Measurements from ENCODE around the gene ZDHHC11B. TPM values are rescaled to one million over a fixed set of nuclear protein-coding genes. Genes with fewer than 3 reads are reported as not detected.
"Not testable (repeated sequence)": the region's sequence is repeated elsewhere in the genome, so short reads cannot be mapped to it uniquely, and the experiment has no call there.

ZDHHC11B gene
- total and polyA plus RNA-seq, 2 experiments from 2014 or later, result not detected

DNA sequence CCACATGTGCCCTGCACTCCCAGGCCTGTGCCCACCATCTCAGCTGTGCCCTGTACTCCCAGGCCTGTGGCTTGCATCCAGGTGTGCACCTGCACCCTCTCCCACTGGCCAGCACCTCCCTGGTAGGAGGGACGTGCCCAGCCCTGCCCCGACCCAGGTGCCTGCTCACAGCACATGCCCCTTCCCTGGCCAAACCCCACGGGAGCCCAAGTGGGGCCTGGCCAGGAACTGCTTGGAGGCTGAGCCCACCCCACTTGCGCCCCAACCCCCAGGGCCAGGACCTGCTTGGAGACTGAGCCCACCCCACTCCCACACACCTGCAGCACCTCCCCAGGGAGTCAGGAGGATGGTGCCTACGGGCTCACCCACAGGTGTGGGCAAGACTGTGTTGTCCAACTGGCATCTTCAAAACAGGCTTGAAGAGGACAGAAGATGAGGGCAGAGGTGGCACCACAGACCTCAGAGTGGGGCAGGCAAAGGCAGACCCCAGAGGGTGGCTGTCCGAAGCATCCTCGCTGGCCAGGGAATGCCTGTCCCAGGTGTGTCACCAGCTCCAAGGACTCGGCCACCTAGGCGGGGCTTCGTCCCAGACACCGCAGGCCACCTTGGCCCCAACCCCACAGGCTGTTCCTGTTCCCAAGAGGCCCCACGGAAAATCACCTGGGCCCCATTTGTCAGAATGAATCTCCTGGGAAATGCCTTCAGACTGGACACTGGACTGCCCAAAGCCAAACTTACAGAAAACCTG lies 10.8 kb downstream of the ZDHHC11B start:
- no peak overlapping the region for H2AFZ ChIP-seq
- in situ Hi-C loops (cut with MboI), result no loop called here
- 52 to 55% methylated on average over 5 to 7 of the region's 12 CpGs for WGBS, 2 experiments (ENCODE audit: low coverage in 1 of 2, low lambda C conversion rate in 2 of 2, missing lambda C conversion rate in 2 of 2)
- no peak overlapping the region for H3K27ac ChIP-seq
- no peaks in the 10 kb centered on the region for H3K9me3 ChIP-seq (ENCODE audit: low read depth)
- H3K4me2 ChIP-seq (ENCODE audit: unreplicated experiment), result no peak overlapping the region
- H4K20me1 ChIP-seq (ENCODE audit: insufficient read depth), result no peaks in the 10 kb centered on the region
- 0 out of 2 replicates have a peak, but pooled peaks cover 13% of the 10 kb centered on the region for H3K27me3 ChIP-seq (replicated peaks; ENCODE audit: insufficient read depth)
- TF ChIP-seq EZH2phosphoT487 (IDR thresholded peaks at IDR 0.05; ENCODE audit: insufficient read depth, low read depth) (no peak), EZH2 (IDR thresholded peaks at IDR 0.05; ENCODE audit: insufficient read depth, poor library complexity, severe bottlenecking) (no peak)
- no peaks in the 10 kb centered on the region for H3F3A ChIP-seq (ENCODE audit: insufficient read depth)
- H3K4me1 ChIP-seq (ENCODE audit: insufficient read depth), result no peaks in the 10 kb centered on the region; the same call in 1 of the 2 replicates
- H3K4me3 ChIP-seq, result no peak overlapping the region
- no peaks in the 10 kb centered on the region for H3K36me3 ChIP-seq (ENCODE audit: low read depth)
- H3K79me2 ChIP-seq (ENCODE audit: insufficient read depth), result no peaks in the 10 kb centered on the region
- no peak for DNase-seq
- no peaks in the 10 kb centered on the region for H3K9me2 ChIP-seq (ENCODE audit: insufficient read depth)
- H3K9ac ChIP-seq, result no peak overlapping the region

DNA sequence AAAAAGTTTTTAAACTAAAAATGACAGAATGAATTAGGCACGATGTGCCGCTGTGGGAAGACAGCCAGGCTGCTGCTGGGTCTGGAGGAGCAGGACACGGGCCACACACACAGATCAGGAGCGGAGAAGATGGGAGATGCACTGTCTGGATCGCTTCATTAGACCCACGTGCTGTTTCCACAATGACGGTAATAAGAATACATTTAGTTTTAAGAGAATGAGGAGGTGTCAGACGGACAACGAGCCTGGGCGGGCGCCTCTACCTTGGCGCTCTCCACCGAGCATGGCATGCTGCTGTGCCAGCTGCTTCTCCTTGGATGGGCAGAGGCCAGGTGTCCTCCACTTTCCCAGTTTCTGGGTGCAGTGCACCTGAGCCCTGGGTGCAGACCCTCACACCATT lies 11.6 kb downstream of the ZDHHC11B start:
- H3K79me2 ChIP-seq (ENCODE audit: insufficient read depth); in situ Hi-C loops (cut with MboI); DNase-seq; H3K36me3 ChIP-seq (ENCODE audit: low read depth); H3K9me2 ChIP-seq (ENCODE audit: insufficient read depth); H2AFZ ChIP-seq; H3K9ac ChIP-seq; H4K20me1 ChIP-seq (ENCODE audit: insufficient read depth); H3K4me1 ChIP-seq (ENCODE audit: insufficient read depth); H3F3A ChIP-seq (ENCODE audit: insufficient read depth); H3K27ac ChIP-seq; H3K4me3 ChIP-seq; H3K4me2 ChIP-seq (ENCODE audit: unreplicated experiment); H3K9me3 ChIP-seq (ENCODE audit: low read depth): not testable (repeated sequence)
- 11 to 12% methylated on average over 13 of the region's 13 CpGs for WGBS, 2 experiments (ENCODE audit: low coverage in 1 of 2, low lambda C conversion rate in 2 of 2, missing lambda C conversion rate in 2 of 2)
- H3K27me3 ChIP-seq (replicated peaks; ENCODE audit: insufficient read depth), result 0 out of 2 replicates have a peak, but pooled peaks cover 13% of the 10 kb centered on the region

DNA sequence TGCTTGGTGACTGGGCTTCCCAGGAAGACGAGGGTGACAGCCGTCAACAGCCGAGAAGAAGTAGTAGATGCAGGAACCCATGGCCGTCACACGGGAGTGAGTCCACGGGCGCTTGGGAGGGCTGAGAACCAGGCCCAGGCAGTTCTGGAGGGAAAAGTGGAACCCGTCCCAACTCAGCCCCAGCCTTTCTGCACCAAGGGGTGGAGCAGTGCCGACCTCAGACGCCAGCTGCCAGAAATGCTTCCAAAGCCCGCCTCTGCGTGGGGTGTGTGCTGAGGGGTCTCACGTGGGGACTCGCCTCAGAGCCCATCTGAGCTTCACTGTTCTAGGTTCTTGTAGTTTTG lies 12.0 kb downstream of the ZDHHC11B start:
- in situ Hi-C loops (cut with MboI); H4K20me1 ChIP-seq (ENCODE audit: insufficient read depth); H3K9ac ChIP-seq; H3K4me3 ChIP-seq; H3K4me2 ChIP-seq (ENCODE audit: unreplicated experiment); H3K9me2 ChIP-seq (ENCODE audit: insufficient read depth); H3K4me1 ChIP-seq (ENCODE audit: insufficient read depth); H3K27ac ChIP-seq; H3K79me2 ChIP-seq (ENCODE audit: insufficient read depth); H3K36me3 ChIP-seq (ENCODE audit: low read depth); DNase-seq; H3K9me3 ChIP-seq (ENCODE audit: low read depth); H3F3A ChIP-seq (ENCODE audit: insufficient read depth); H2AFZ ChIP-seq: not testable (repeated sequence)
- H3K27me3 ChIP-seq (replicated peaks; ENCODE audit: insufficient read depth), result 0 out of 2 replicates have a peak, but pooled peaks cover 11% of the 10 kb centered on the region
- 0 to 2% methylated on average over 4 to 5 of the region's 14 CpGs for WGBS, 2 experiments (ENCODE audit: low coverage in 1 of 2, low lambda C conversion rate in 2 of 2, missing lambda C conversion rate in 2 of 2)

DNA sequence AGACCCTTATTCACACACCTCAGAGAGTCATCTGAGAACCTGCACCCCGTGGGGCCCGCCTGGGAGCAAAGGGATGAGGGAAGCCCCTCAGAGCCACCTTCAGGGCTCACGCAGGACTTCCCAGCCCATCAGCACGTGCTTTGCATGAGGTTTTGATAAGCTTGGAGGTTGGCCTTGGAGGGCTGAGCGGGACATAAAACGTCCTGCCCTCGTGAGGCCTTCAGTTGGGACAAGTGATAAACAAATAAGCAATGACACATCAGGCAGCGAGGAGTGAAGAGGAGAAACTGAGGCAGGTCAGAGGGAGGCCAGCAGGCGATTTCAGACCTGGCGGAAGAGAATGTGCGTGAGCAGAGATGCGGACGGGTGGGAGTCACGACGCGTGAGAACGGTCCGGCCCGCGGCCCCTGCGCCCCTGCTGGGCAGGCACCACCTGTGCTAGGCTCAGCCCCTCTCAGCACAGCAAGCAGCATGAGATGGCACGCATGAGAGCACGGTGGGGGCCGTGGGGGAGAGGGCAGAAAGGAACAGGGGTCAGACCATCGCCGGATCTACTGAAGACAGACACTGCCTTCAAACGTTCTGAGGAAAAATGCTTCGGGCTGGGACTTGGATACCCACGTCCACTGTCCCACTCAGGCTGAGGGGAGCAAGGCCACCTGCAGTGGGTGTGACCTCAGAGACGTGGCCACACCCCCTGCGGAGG lies 12.5 kb downstream of the ZDHHC11B start:
- H4K20me1 ChIP-seq (ENCODE audit: insufficient read depth); H3K4me3 ChIP-seq; H3K9ac ChIP-seq; H3K9me2 ChIP-seq (ENCODE audit: insufficient read depth); H3K4me1 ChIP-seq (ENCODE audit: insufficient read depth); H3K79me2 ChIP-seq (ENCODE audit: insufficient read depth); H3K4me2 ChIP-seq (ENCODE audit: unreplicated experiment); H3K9me3 ChIP-seq (ENCODE audit: low read depth); H3K27ac ChIP-seq; H2AFZ ChIP-seq; in situ Hi-C loops (cut with MboI); H3F3A ChIP-seq (ENCODE audit: insufficient read depth); H3K36me3 ChIP-seq (ENCODE audit: low read depth); DNase-seq; H3K27me3 ChIP-seq (replicated peaks; ENCODE audit: insufficient read depth): not testable (repeated sequence)
- WGBS, 2 experiments (ENCODE audit: low coverage in 1 of 2, low lambda C conversion rate in 2 of 2, missing lambda C conversion rate in 2 of 2), result 53 to 61% methylated on average over 8 to 16 of the region's 31 CpGs

DNA sequence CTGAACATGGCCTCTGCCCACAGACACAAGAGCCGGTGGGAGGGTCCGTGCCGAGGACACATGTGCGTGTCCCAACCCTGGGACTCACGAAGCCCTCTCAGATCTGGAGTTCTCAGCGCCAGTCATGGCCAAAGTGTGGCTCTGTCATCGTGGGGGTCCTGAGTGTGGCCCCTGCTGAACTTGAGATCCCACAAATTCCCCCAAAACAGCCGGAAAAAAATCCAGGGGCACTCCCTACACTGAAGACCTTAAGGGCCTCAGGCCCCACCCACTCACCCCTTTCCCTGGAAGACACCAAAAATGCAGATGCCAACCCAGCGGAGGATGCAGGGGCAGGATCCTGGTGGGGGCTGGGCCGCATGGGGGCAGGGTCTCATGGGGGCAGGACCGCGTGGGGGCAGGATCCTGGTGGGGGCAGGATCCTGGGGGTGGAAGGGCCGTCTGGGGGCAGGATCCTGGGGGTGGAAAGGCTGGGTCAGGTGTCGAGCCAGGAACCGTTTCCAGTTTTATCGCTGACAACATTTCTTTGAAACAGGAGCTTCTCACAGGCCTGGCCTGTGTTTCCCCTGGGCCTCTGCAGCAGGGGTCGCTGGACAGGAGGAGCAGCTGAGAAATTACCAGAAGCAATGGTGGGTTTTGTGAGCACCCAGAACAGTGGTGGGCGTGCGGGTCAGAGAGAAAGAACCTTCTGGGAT lies 13.3 kb downstream of the ZDHHC11B start:
- in situ Hi-C loops (cut with MboI), result not testable (repeated sequence)

DNA sequence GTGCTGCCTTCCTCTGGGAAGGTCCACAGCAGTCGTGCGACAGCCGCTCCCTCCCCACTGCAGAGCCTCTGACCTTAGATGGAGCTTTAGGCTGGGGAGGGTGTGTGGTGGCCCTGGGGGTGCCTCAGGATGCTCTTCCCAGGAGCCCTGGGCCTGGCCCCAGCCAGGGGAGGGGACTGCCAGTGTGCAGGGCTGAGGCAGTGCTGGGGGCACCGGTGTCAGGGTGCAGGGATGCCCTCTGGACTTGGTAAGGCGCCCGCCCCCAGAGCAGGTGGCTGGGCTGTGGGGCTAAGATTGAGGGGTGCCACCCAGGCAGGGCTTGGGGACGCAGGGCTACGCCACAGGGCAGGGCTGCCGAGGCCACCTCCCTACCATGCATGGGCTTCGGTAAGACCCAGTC lies 13.9 kb downstream of the ZDHHC11B start:
- in situ Hi-C loops (cut with MboI); H4K20me1 ChIP-seq (ENCODE audit: insufficient read depth); H3K4me3 ChIP-seq; H3K79me2 ChIP-seq (ENCODE audit: insufficient read depth); H3K4me1 ChIP-seq (ENCODE audit: insufficient read depth); H3K4me2 ChIP-seq (ENCODE audit: unreplicated experiment); H3K9me3 ChIP-seq (ENCODE audit: low read depth); H3K36me3 ChIP-seq (ENCODE audit: low read depth); H2AFZ ChIP-seq; H3K27ac ChIP-seq; H3F3A ChIP-seq (ENCODE audit: insufficient read depth); DNase-seq; H3K9me2 ChIP-seq (ENCODE audit: insufficient read depth); H3K27me3 ChIP-seq (replicated peaks; ENCODE audit: insufficient read depth); H3K9ac ChIP-seq: not testable (repeated sequence)
- 78 to 81% methylated on average over 8 to 9 of the region's 10 CpGs for WGBS, 2 experiments (ENCODE audit: low coverage in 1 of 2, low lambda C conversion rate in 2 of 2, missing lambda C conversion rate in 2 of 2)

More for the DNA sequence above, 13.3 kb downstream of the ZDHHC11B start:
- not testable (repeated sequence) for H4K20me1 ChIP-seq (ENCODE audit: insufficient read depth); H2AFZ ChIP-seq; DNase-seq; H3K27ac ChIP-seq; H3K4me3 ChIP-seq; H3K9me2 ChIP-seq (ENCODE audit: insufficient read depth); H3K4me1 ChIP-seq (ENCODE audit: insufficient read depth); H3K4me2 ChIP-seq (ENCODE audit: unreplicated experiment); H3K79me2 ChIP-seq (ENCODE audit: insufficient read depth); H3K9me3 ChIP-seq (ENCODE audit: low read depth); H3K36me3 ChIP-seq (ENCODE audit: low read depth); H3K9ac ChIP-seq; H3F3A ChIP-seq (ENCODE audit: insufficient read depth); H3K27me3 ChIP-seq (replicated peaks; ENCODE audit: insufficient read depth)
- WGBS, 2 experiments (ENCODE audit: low coverage in 1 of 2, low lambda C conversion rate in 2 of 2, missing lambda C conversion rate in 2 of 2), result 59 to 70% methylated on average over 14 to 15 of the region's 19 CpGs
